Measurements from ENCODE around the gene SLC9B2.

Gene SLC9B2

DNA sequence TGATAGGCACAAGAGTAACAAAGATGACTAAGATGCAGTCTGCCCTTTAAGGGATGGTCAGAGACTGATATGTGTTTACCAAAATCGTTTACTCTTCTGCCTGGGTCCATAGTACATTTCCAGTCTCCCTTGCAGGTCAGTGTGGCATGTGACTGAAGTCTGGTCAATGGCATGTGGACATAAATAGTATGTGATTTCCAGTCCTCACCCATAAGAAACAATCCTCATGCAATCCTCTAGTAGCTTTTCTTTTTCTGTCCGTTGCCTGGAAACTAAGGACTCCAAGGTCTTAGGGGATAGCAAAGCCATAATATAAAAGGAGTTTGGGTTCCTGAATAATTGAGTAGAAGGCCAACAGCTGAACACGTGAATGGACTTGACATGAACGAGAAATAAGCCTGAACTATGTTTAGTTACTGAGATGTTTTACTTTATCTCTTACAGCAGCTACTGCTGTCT lies 1.1 kb downstream of the SLC9B2 start:
- DNase-seq: no peak

DNA sequence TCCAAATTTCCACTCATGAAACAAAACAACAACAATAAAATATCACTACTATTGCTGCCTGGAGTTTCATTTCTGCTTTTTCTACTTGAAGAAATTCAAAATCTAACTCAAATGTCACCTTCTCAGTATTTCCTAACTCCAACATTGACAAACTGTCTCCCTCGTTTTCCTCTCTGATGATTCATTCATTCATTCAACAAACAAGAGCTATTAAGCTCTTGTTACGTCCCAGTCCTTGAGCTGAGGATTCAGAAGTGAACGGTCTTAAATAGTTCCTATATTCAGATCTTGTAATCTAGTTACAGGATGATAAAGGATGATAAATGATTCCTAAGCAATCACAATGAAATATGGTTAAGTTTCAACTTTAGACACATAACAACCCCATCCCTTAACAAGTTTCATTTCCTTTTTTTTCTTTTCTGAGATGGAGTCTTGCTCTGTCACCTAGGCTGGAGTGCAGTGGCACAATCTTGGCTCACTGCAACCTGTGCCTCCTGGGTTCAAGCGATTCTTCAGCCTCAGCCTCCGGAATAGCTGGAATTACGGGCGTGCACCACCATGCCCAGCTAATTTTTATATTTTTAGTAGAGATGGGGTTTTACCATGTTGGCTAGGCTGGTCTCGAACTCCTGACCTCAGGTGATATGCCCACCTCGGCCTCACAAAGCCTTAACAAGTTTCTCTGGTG lies 1.7 kb downstream of the SLC9B2 start:
- no peak for DNase-seq

GRCh38 chr4:103073792-103074438 lies 2.6 kb downstream of the SLC9B2 start:
- DNase-seq: no peak

- no peak for DNase-seq
Observed at GRCh38 chr4:103067841-103068547, 8.6 kb downstream of the SLC9B2 start.

DNA sequence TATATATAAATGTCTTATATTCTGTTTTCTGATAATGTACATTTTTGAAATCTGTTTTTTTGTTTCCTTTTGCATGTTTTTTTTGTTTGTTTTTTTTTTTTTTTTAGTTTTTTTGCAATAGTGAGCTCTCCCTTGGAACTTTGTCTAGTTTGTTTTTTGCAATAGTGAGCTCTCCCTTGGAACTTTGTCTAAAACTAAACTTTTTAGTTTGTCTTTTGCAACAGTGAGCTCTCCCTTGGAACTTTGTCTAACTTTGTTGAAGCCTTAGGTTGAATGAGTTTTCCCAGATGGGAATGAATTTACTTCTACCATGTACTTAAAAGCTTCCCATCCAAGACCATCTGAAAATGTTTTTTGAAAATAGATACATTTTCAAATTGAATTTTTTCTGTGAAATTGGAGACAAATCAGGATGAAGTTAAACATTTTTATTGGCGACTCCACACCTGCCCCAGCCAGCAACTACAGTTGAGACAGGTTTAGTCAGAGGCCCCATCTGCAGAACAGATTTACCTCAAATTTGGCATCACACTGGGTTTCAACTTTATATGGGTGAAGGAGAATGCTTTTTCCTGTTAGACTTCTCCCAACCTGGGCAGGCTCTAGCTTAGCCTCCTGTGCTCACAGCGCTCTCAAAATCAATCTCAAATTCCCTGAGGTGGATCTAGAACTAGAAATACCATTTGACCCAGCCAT lies 16.0 kb downstream of the SLC9B2 start:
- no peak for DNase-seq

DNA sequence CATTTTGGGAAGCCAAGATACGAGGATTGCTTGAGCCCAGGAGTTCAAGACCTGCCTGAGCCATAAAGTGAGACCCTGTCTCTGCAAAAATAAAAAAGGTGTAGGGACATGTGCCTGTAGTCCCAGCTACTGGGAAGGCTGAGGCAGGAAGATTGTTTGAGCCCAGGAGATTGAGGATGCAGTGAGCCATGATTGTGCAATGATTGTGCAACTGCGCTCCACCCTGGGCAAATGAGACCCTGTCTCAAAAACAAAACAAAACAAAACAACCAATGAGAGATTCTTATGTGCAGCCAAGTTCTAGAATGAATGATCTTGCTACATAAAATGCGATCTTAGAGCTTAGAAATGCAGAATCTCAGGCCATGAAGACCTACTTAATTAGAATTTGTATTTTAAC lies 22.5 kb downstream of the SLC9B2 start:
- no peak for DNase-seq

- no peak for DNase-seq
Observed at GRCh38 chr4:103052779-103053178, 23.8 kb downstream of the SLC9B2 start.

DNA sequence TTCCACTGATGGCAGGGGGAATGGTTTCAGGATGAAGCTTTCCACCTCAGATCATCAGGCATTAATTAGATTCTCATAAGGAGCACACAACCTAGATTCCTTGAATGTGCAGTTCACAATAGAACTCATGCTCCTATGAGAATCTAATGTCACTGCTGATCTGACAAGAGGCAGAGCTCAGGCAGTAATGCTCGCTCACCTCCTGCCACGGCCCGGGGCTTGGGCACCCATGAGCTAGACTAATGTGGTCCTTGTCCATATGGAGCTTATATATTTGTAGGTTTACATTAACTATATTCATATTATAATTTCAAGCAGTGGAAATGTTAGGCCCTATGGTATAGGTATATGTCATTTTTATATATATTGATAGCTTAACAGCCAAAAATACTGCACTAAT lies 24.4 kb downstream of the SLC9B2 start:
- no peak for DNase-seq

DNA sequence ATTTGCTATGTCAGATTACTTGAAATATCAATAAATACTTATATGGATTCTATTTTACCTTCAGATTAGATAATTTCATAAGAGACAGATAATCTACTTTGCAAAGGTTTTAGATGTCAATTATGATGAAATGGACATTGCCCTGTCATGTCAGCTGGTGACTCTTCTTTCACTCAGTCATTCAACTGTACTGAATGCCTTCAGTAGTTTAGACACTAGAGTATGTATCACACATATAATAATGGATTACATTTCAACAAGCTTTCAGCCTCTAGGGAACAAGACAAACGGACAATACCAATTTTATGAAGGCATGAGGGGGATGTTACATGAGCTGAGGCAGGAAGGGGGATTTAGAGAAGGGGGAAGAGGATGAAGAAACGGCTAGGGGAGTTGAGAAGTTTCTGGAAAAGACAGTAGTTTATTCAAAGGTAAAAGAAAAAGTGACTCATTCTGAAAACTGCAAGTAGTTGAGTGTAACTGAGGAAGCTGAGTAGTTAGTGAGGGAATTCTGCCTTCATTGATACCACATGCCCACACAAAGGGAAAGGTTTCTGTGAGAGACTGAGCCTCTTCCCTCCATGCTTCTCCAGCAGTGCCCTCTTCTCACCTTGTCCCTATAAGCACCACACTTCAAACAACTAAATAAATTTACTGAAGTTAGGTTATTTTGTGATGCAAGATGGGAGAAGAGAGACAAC lies 25.7 kb downstream of the SLC9B2 start:
- no peak for DNase-seq

- DNase-seq: peak; percentile 46
Observed at GRCh38 chr4:103046416-103047290, 29.9 kb downstream of the SLC9B2 start.

DNA sequence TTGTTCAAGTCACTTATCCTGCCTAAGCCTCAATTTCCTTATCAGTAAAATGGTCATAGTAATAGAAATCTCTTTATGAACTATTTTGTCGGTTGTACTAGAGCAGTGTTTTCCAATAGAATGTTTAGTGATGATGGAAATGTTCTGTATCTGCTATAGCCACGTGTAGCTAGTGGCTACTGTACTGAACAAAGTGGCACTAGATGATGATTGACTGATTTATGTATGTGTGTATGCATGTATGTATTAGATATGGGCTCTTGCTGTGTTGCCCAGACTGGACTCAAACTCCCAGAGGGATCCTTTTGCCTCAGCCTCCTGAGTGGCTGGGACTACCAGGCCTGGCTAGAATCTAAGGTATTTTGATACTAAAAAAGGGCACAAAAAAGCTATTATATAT lies 32.4 kb downstream of the SLC9B2 start:
- DNase-seq: no peak

GRCh38 chr4:103036169-103036568 lies 40.4 kb downstream of the SLC9B2 start:
- DNase-seq: no peak

GRCh38 chr4:103032574-103032973 lies 44.0 kb downstream of the SLC9B2 start:
- no peak for DNase-seq

DNA sequence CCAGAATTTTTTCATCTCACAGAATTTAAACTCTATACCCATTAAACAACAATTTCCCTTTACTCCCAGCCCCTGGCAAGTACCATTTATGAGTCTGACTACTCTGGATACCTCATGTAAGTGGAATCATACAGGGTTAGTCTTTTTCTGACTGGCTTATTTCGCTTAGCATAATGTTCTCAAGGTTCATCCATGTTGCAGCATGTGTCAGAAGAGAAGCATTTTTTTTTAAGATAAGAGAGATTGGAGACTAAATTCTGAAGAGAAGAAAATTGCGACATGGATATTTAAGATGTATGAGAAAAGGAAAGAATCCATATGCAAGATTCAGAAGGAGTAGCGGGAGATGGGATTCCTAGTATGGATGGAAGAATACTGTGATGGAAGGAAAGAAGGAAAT lies 45.8 kb downstream of the SLC9B2 start:
- no peak for DNase-seq

- no peak for DNase-seq
Observed at GRCh38 chr4:103029300-103029699, 47.3 kb downstream of the SLC9B2 start.

DNA sequence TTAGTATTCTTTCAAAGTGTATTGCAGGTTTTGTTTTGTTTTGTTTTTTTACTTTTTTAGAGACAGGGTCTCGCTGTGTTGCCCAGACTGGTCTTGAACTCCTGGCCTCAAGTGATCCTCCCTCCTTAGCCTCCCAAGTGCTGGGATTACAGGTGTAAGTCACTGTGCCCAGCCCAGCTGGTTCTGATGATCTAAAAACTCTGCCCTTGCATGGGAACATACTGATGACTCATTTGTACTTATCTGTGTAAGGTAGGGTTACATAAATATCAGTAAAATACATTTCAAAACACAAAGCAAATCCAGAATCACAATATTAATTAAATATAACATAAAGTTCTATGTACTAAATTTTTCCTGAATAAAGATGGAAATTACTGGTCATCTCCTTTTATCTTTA lies 49.7 kb downstream of the SLC9B2 start:
- DNase-seq: no peak

DNA sequence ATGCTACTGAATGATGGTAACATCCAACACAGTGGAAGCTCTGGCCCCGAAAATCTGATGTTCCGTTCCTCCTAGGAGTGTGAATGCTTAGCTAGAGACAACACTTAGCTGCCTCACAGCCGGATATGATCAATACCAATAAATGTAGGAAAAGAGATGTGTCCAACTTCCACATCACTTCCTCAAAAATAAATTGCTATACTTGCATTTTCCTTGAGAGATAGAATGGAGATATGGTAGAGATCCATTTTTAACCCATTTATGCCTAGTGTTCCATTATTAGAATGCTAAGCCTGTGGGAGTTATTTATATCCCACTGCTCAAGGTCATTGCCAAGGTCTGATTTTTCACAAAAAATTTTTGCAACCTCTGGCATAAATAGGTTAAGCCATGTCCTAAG lies 51.6 kb downstream of the SLC9B2 start:
- no peak for DNase-seq

DNA sequence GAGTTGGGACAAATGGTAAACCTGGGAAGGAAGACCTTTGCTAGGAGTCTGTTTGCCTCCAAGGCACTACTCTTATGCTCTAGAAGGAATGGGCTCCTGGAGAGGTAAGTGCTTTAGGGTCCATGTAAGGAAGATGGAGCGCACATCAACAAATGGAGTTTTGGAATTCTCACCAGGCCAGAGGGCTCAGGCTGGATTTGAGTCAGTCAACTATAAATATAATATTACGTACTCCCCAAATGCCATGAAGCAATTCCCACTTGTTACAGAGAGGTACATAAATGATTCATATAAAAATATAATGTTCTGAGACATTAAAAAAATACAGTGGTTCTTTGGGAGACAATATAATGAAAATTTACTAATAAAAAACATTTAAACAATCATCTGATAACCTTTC lies 55.4 kb downstream of the SLC9B2 start:
- no peak for DNase-seq

- peak; percentile 95 for DNase-seq
Observed at GRCh38 chr4:103019308-103020124, 57.0 kb downstream of the SLC9B2 start, which contains the start of gene SLC9B1. Gene SLC9B1 (minus strand): TSS chr4:103019705. CDS start chr4:102991711, 27,994 bp downstream.

- DNase-seq: no peak
Observed at GRCh38 chr4:103018391-103019307, 57.9 kb downstream of the SLC9B2 start.
